HL-60 (cell line): ENCODE results near the gene MACF1.

Experiments
- CTCF ChIP-seq: IDR thresholded peaks from one replicate; pipeline ENCODE4 v1.5.1; 2011; ENCODE audit warnings: low read length, control low read depth, inconsistent platforms; ENCODE audit not compliant: insufficient read depth
- REST ChIP-seq: IDR thresholded peaks from 2 replicates; pipeline ENCODE4 v1.6.1; 2012; ENCODE audit warnings: low read depth; ENCODE audit not compliant: insufficient replicate concordance

GRCh38 chr1:39187275-39188046 lies 17.0 kb upstream of the MACF1 start:
- TF ChIP-seq CTCF (no peak), REST (no peak)
